GM21526 (cell line): ENCODE results near the gene CNNM4.
A peak's percentile ranks its signal among the peaks of the same experiment; 100 is the strongest.
"Not testable (repeated sequence)": the region's sequence is repeated elsewhere in the genome, so short reads cannot be mapped to it uniquely, and the experiment has no call there.

Experiments
- ATAC-seq: cut with Tn5 transposase; IDR thresholded peaks from one replicate; pipeline ENCODE4 v1.9.1; 2021; ENCODE audit warnings: moderate library complexity; ENCODE audit not compliant: unreplicated experiment, low FRiP score

CNNM4 gene

GRCh38 chr2:96788442-96789244, 27.9 kb downstream of the CNNM4 start:
- no peak for ATAC-seq

- no peak for ATAC-seq
These were observed 28.5 kb downstream of the CNNM4 start for GRCh38 chr2:96789245-96789617.

GRCh38 chr2:96792772-96793749, 32.4 kb downstream of the CNNM4 start:
- no peak for ATAC-seq

- no peak for ATAC-seq
These were observed 34.4 kb downstream of the CNNM4 start for GRCh38 chr2:96795076-96795475.

GRCh38 chr2:96796497-96796896, 35.8 kb downstream of the CNNM4 start:
- not testable (repeated sequence) for ATAC-seq

GRCh38 chr2:96797066-96797625, 36.4 kb downstream of the CNNM4 start:
- ATAC-seq: no peak

- ATAC-seq: no peak
These were observed 38.3 kb downstream of the CNNM4 start for GRCh38 chr2:96798733-96799622.

- ATAC-seq: no peak
These were observed 38.9 kb downstream of the CNNM4 start for GRCh38 chr2:96799623-96799935.

- ATAC-seq: no peak
These were observed 39.6 kb downstream of the CNNM4 start for GRCh38 chr2:96800061-96801004.

GRCh38 chr2:96801005-96801785, 40.5 kb downstream of the CNNM4 start:
- ATAC-seq: peak; percentile 68

- ATAC-seq: no peak
These were observed 41.3 kb downstream of the CNNM4 start for GRCh38 chr2:96801786-96802595.

- ATAC-seq: no peak
These were observed 42.0 kb downstream of the CNNM4 start for GRCh38 chr2:96802721-96803120.

- ATAC-seq: no peak
These were observed 44.3 kb downstream of the CNNM4 start for GRCh38 chr2:96804986-96805385.

GRCh38 chr2:96805946-96806345, 45.2 kb downstream of the CNNM4 start:
- ATAC-seq: not testable (repeated sequence)

GRCh38 chr2:96806468-96807126, 45.9 kb downstream of the CNNM4 start:
- ATAC-seq: no peak

GRCh38 chr2:96807127-96807471, 46.4 kb downstream of the CNNM4 start:
- no peak for ATAC-seq

- ATAC-seq: no peak
These were observed 47.6 kb downstream of the CNNM4 start for GRCh38 chr2:96808176-96808837.
